Right lung (tissue), 5 donors: ENCODE measurements around the gene MYOCOS. TPM values are rescaled to one million over a fixed set of nuclear protein-coding genes. Genes with fewer than 3 reads are reported as not detected.

ENCODE experiments used
- DNase-seq, 2 donors: peaks; one replicate each; pipeline ENCODE4 v3.0.0-alpha.2; 2013
- polyA plus RNA-seq, 5 donors: library from polyadenylated mRNA; unstranded; fragments of 120-200 nt; gene quantifications; one replicate each; pipeline versions ENCODE4 v1.2.1 to v1.2.3, GENCODE V29; 2013; ENCODE audit warnings: inconsistent platforms in 1 of 5, low replicate concordance in 1 of 5; ENCODE audit not compliant: insufficient read length in 5 of 5, insufficient read depth in 1 of 5

The MYOCOS gene
- polyA plus RNA-seq, 5 donors: 0.10 to 0.27 (median 0.15) TPM

DNA sequence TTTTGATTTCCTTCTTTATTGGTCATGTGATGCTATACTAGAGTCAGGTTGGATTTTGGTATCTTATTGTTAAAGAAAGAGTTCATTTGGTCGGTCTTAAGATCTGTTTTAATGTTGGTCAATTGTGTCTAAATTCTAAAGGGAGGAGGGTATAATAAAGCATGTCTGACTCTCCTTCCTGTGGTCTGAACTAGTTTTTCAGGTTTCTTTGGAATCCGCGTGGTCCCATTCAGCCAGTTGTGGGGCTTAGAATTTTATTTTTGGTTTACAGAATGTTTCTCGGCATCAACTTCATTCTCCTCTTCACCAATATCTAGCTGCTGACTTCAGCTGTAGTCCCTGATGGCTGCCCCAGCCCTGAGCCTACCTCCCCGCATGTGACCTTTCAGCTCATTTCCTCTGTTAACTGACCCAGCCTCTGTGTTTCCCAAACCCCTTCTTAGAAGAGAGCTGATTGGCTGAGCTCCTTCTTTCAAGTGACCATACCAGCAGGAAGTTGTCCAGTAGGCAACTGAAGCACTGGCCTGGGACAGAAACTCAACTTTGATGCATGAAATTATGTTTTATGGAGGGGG is 39.1 kb downstream of the MYOCOS start:
- DNase-seq: no peak

DNA sequence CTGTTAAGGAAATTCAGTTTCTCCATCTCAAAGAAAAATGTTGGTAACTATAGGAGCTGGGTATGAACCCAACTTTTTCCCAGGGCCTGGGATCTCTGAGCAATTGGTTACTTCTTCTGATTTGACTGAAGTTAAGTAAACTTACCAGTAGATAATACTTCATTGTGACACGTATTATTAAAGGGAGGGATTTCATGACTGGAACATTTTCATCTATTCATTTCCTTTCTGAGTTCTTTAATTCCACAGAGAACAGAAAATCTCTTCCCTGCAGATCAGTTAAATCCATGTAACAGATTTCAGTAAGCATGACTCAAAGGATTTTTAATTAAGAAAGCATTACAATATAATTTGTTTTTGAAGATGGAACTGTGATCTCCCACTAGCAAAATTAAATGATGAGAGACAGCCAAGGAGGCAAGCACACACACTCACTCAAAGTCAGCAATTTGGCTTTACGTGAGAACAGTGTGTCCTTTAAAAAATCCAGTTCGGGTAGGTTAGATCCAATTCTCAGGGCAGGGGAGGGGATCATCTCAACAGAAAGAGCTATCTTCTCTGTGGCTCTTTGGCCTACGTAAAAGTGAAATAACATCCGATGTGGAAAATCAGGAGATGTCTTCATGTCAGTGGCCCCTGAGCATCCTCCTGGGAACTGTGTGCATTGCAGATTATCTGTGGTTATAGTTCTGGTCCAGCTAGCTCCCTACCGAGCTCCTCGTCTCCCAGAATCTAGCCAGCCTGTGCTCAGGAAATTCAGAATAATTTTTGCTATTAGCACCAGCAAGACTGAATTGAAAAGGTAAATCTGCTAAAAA is 41.2 kb downstream of the MYOCOS start:
- DNase-seq: no peak

DNA sequence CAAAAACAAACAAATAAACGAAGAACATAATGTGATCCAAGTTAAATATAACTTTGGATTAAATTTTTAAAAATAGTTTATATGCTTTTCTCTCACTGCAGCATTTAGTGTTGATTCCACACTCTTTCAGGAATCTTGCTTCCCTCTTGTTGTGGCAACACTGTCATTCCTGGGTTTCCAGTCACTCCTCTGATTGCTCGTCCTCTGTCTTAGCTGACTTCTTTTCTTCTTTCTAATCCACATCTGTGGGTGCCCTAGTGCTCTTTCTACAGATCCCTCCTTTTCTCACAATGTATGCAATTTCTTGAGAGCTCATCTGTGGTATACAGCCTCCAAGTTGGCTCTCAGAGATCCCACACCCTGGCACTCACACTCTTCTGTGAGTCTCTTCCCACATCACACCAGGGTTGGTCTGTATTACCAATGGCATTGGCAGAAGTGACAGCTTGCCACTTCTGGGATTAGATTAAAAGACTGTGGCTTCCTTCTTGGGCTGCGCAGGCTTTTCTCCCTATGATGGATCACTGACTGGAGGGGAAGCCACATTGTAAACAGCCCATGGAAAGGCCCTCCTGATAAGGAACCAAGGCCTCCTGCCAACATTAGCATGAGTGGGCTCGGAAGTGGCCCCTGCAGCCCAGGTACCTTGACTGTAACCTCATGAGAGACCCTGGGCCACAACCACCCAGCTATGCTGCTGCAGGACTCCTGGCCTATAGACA is 42.0 kb downstream of the MYOCOS start:
- no peak for DNase-seq

DNA sequence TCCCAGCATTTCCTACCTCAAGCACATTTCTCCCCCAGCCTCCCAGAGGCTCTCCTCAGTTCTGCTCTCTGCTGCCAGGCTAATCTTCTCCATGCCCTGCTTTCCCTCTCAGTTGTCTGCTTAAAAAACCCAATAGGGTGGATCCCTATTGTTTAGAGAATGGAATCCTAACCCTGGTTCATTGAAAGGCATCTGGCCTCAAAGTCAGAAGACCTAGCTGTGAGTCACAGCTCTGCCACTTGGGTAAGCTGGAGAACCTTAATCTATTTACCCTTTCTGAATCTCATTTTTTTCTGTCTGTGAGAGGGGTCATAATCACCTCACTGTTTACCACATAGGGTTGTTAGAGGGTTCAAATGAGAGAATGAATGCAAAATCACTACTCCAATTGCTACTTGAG is 42.9 kb downstream of the MYOCOS start:
- DNase-seq: no peak

DNA sequence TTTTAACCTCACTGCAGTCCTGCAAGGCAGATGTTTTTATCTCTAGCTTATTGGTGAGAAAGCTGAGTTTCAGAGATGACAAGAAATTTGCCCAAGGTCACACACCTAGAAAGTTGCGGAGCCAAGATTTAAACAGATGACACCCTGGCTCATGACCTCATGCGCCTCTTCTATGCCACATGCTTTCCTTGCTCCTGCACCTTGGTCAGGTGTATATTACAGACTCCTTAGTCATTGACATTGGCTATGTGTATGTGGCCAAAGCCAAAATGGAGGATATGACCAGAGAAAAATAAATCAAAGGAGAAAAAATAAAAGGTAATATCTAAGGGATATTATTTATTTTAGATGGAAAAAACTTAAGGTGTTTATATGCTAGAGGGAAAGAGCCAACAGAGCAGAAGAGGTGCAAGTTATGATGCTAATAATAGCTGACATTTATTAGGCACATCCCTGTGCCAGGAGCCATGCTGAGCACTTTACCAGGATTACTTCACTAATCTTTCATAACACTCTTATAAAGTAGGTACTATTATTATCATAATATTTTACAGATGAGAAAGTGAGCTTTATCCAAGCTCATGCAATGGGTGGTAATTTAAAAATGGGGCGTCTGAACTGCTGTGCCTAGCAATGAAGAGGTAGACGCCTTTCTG is 44.2 kb downstream of the MYOCOS start:
- no peak for DNase-seq

DNA sequence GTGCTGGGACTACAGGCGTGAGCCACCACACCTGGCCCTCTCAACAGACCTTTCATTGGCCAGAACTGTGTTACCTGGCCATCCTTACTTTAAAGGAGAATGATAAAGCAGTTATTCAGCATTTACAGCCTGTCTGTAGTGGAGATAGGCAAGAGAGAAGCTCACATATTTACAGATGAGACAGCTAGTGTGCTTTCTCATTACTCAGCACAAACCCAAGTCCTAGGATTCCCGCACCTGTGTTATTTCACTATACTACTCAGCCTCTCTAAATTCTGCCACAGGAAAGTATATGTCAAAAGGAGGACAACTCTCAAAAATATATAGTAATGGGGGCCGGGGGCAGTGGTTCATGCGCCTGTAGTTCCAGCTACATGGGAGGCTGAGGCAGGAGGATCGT is 46.3 kb downstream of the MYOCOS start:
- DNase-seq: no peak

DNA sequence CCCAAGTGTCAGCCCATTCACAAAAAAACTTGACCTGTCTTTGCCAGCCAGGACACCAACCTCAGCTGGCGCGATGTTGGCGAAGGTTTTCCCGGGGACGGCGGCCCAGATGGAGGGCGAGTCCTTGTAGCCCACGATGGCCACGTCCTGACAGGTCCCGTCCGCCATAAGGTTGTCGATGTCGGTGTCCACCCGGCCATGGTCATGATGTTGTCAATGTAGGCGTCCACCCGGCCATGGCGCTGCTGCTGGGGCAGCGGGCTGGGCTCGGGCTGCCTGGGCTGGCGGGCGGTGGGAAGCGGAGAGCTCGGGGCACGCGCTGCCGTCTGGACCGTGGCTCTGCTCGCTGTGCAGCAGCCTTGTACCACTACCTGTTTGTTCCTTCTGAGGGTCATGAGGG is 48.7 kb downstream of the MYOCOS start:
- DNase-seq: no peak

DNA sequence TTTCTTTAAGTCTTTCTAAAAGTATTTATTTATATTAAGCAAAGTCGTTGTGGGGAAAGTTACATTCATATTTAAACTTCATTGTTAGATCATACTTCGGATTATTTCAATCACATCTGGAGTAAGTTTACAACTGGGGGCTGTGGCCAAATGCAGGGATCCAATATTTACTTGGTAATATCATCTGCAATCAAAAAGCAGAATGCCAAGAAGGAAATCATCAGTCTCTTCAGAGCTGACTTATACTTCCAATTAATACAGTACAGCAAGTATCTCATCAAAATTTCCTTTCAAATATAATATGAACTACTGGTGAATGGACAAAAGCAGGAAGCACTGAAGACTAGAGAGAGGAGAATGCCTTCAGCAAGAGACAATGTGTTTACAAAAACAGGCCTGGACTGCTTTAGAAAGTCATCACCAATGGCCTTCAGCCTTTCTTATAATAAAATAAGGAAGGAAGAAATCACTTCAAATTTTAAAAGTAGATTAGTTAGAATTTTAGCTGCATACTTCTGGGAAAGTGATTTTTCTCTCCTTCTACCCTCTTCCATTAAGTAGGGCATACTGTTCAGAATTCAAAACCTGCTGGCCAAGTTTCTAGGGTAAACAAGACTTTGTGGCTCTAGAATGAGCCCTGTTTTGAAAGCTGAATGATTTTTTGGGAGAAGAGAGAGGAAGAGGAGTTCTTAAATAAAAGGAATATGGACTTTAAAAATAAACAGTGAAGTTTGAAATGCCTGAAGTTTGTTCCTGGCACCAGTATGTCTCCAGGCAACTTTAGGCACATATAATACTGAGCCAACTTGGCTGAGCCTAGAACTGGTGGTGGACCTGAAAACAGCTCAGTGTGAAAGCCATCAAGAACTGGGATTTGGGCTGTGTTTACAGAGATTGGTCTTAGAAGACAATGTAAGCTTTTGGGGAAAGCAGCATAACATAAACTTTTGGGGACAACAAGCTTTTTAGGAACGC is 52.7 kb downstream of the MYOCOS start:
- DNase-seq: no peak

Other genes starting within 250 kb of the MYOCOS start
- gene PRRC2C, start 136.7 kb upstream of the MYOCOS start, polyA plus RNA-seq: 100 to 1,000 TPM in 4 of 5 donors, 10 to 100 TPM in 1; 88.3 to 131 (median 121) TPM
- gene MYOC, start 30.4 kb downstream of the MYOCOS start, polyA plus RNA-seq: 1 to 10 TPM; 2.8 to 7.6 (median 6.1) TPM
- gene VAMP4, start 119.8 kb downstream of the MYOCOS start, polyA plus RNA-seq: 10 to 100 TPM; 13.5 to 22.4 (median 19.7) TPM
- gene METTL13, start 159.4 kb downstream of the MYOCOS start, polyA plus RNA-seq: 10 to 100 TPM; 32.8 to 37.4 (median 36.8) TPM
- 1 to 10 TPM; 4.1 to 6.9 (median 5.2) TPM for gene DNM3, start 219.3 kb downstream of the MYOCOS start, polyA plus RNA-seq